GM12865 (cell line): Measurements from ENCODE around the gene EPHB3.
"Not testable (repeated sequence)": the region's sequence is repeated elsewhere in the genome, so short reads cannot be mapped to it uniquely, and the experiment has no call there.

ENCODE experiments used
- DNase-seq: peaks from one replicate; pipeline ENCODE4 v3.0.0; 2010; ENCODE audit warnings: low read depth
- H3K4me3 ChIP-seq: 2 replicates; pipeline ENCODE4 v1.5.1; 2011; ENCODE audit warnings: mild to moderate bottlenecking, low read depth, low read length, control low read depth
- CTCF ChIP-seq: IDR thresholded peaks from 2 replicates; pipeline ENCODE4 v1.5.1; 2011; ENCODE audit warnings: low read length, control low read depth, low read depth, inconsistent platforms; ENCODE audit not compliant: insufficient read depth; ENCODE audit errors: missing control alignments

Gene EPHB3

GRCh38 chr3:184616436-184616835, 54.9 kb downstream of the EPHB3 start:
- H3K4me3 ChIP-seq = no peak overlapping the region
- DNase-seq = no peak
- no peak for TF ChIP-seq CTCF

- not testable (repeated sequence) for H3K4me3 ChIP-seq, DNase-seq
Measured at GRCh38 chr3:184617306-184617705, 55.7 kb downstream of the EPHB3 start.

GRCh38 chr3:184618811-184619210, 57.2 kb downstream of the EPHB3 start:
- no peak for TF ChIP-seq CTCF
- no peak for DNase-seq
- H3K4me3 ChIP-seq = no peak overlapping the region

- no peak overlapping the region for H3K4me3 ChIP-seq
- TF ChIP-seq CTCF = no peak
- DNase-seq = no peak
Measured at GRCh38 chr3:184619369-184619768, 57.8 kb downstream of the EPHB3 start.

- DNase-seq = no peak
- no peak overlapping the region for H3K4me3 ChIP-seq
- TF ChIP-seq CTCF = no peak
Measured at GRCh38 chr3:184619787-184620430, 58.3 kb downstream of the EPHB3 start.

- no peak for DNase-seq
- no peak for TF ChIP-seq CTCF
- H3K4me3 ChIP-seq = no peak overlapping the region
Measured at GRCh38 chr3:184620475-184621119, 59.0 kb downstream of the EPHB3 start.

- not testable (repeated sequence) for DNase-seq, H3K4me3 ChIP-seq
Measured at GRCh38 chr3:184622156-184622555, 60.6 kb downstream of the EPHB3 start.

- TF ChIP-seq CTCF = no peak
- no peak for DNase-seq
- H3K4me3 ChIP-seq = no peak overlapping the region
Measured at GRCh38 chr3:184626923-184627322, 65.3 kb downstream of the EPHB3 start.
